DMS153 treated with DMSO at 0.1 percent for 48 hours (cell line): ENCODE measurements around the gene IGDCC3.

Source experiments
- DNase-seq: peaks from one replicate; lab custom pipeline; 2025; ENCODE audit not compliant: unreplicated experiment; lab: John Stamatoyannopoulos, UW

Gene IGDCC3

GRCh38 chr15:65344914-65345275 is 32.9 kb downstream of the IGDCC3 start:
- no peak for DNase-seq

GRCh38 chr15:65344214-65344913 is 33.4 kb downstream of the IGDCC3 start:
- no peak for DNase-seq

- DNase-seq = no peak
Observed at GRCh38 chr15:65343374-65343981, 34.3 kb downstream of the IGDCC3 start.

GRCh38 chr15:65342493-65342892 is 35.3 kb downstream of the IGDCC3 start:
- DNase-seq = no peak

- DNase-seq = no peak
Observed at GRCh38 chr15:65339920-65340319, 37.9 kb downstream of the IGDCC3 start.

- no peak for DNase-seq
Observed at GRCh38 chr15:65339416-65339815, 38.4 kb downstream of the IGDCC3 start.

- DNase-seq = no peak
Observed at GRCh38 chr15:65338823-65339222, 39.0 kb downstream of the IGDCC3 start.

GRCh38 chr15:65338366-65338765 is 39.4 kb downstream of the IGDCC3 start:
- no peak for DNase-seq

GRCh38 chr15:65337436-65338070 is 40.2 kb downstream of the IGDCC3 start:
- DNase-seq = no peak

GRCh38 chr15:65336493-65337435 is 41.0 kb downstream of the IGDCC3 start:
- DNase-seq = no peak

- DNase-seq = no peak
Observed at GRCh38 chr15:65335278-65336055, 42.3 kb downstream of the IGDCC3 start.

- DNase-seq = no peak
Observed at GRCh38 chr15:65334586-65335231, 43.1 kb downstream of the IGDCC3 start.

GRCh38 chr15:65333856-65334255 is 43.9 kb downstream of the IGDCC3 start:
- no peak for DNase-seq

- DNase-seq = no peak
Observed at GRCh38 chr15:65333148-65333820, 44.5 kb downstream of the IGDCC3 start.

GRCh38 chr15:65332391-65333147 is 45.2 kb downstream of the IGDCC3 start:
- DNase-seq = no peak

- no peak for DNase-seq
Observed at GRCh38 chr15:65331811-65332210, 46.0 kb downstream of the IGDCC3 start.

GRCh38 chr15:65330934-65331645 is 46.7 kb downstream of the IGDCC3 start:
- no peak for DNase-seq
